ENCODE data around the gene ARHGAP32. TPM values are rescaled to one million over a fixed set of nuclear protein-coding genes. Genes with fewer than 3 reads are reported as not detected.
A peak's percentile ranks its signal among the peaks of the same experiment; 100 is the strongest.

The ARHGAP32 gene
- polyA plus RNA-seq, 4 donors: 8.9 to 17.2 (median 16.7) TPM

DNA sequence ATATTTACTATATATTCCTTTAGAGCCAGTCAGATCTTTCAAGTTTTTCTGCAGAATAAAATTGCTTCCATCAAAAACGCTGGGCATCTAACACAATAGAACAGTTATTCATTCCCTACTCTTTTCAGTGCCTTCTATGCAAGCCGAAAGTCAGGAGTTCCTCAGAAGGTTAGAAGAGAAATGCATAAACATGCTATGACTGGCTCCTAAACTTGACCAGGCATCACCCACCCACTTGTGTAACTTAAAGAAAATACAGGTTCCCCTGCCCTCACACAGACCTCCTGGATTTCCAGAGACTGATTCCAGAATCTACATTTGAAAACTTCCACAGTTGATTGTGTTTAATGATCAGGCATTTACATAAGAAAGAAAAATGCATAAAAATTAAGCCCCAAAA is 19.3 kb upstream of the ARHGAP32 start:
- no peaks in the 10 kb centered on the region for H3K27me3 ChIP-seq (ENCODE audit: control insufficient read depth in 3 of 3, insufficient read depth in 3 of 3, low read length in 3 of 3)
- no peak overlapping the region for H3K4me3 ChIP-seq (ENCODE audit: low read depth in 1 of 3, low read length in 3 of 3)
- H3K27ac ChIP-seq (ENCODE audit: low read depth in 1 of 3, low read length in 2 of 3): no peak overlapping the region
- WGBS, 3 donors: 81 to 90% (median 86%) methylated on average over 2 of the region's 2 CpGs
- H3K9me3 ChIP-seq (ENCODE audit: control insufficient read depth in 2 of 2, insufficient read depth in 1 of 2, low read depth in 1 of 2, low read length in 1 of 2): no peaks in the 10 kb centered on the region
- no peak for DNase-seq
- peaks cover 0 to 2% (median 0%) of the 10 kb centered on the region in 3 donors for H3K4me1 ChIP-seq (ENCODE audit: control insufficient read depth in 3 of 3, insufficient read depth in 2 of 3, low read depth in 1 of 3, low read length in 2 of 3)
- H3K36me3 ChIP-seq (ENCODE audit: control insufficient read depth in 3 of 3, insufficient read depth in 2 of 3, low read depth in 1 of 3, low read length in 3 of 3): no peaks in the 10 kb centered on the region
- no peak for FAIRE-seq

DNA sequence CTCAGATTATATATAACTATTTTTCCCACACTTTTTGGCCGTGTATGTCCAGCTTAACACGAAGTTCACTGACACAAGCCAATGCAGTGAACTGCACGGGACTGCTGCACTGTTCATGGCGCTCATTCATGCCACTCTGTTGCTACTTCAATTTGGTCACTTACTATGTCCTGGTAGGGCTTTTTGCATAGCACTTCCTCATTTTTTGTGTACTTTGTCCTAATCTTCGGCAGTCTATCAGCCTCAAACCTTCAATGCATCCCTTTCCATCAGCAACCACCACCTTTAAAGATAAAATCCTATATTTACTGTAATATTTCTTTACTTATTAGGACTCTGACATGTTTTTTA is 18.7 kb upstream of the ARHGAP32 start:
- Histone ChIP-seq H3K27ac (ENCODE audit: low read depth in 1 of 3, low read length in 2 of 3) (no peak overlapping the region), H3K4me3 (ENCODE audit: low read depth in 1 of 3, low read length in 3 of 3) (no peak overlapping the region), H3K9me3 (ENCODE audit: control insufficient read depth in 2 of 2, insufficient read depth in 1 of 2, low read depth in 1 of 2, low read length in 1 of 2) (no peaks in the 10 kb centered on the region), H3K4me1 (ENCODE audit: control insufficient read depth in 3 of 3, insufficient read depth in 2 of 3, low read depth in 1 of 3, low read length in 2 of 3) (peaks cover 0 to 2% (median 0%) of the 10 kb centered on the region in 3 donors), H3K36me3 (ENCODE audit: control insufficient read depth in 3 of 3, insufficient read depth in 2 of 3, low read depth in 1 of 3, low read length in 3 of 3) (no peaks in the 10 kb centered on the region), H3K27me3 (ENCODE audit: control insufficient read depth in 3 of 3, insufficient read depth in 3 of 3, low read length in 3 of 3) (no peaks in the 10 kb centered on the region)
- WGBS, 3 donors: 56 to 72% (median 64%) methylated on average over 5 of the region's 5 CpGs
- peak in 1 of 2 donors; percentile 18 for DNase-seq
- FAIRE-seq: no peak

DNA sequence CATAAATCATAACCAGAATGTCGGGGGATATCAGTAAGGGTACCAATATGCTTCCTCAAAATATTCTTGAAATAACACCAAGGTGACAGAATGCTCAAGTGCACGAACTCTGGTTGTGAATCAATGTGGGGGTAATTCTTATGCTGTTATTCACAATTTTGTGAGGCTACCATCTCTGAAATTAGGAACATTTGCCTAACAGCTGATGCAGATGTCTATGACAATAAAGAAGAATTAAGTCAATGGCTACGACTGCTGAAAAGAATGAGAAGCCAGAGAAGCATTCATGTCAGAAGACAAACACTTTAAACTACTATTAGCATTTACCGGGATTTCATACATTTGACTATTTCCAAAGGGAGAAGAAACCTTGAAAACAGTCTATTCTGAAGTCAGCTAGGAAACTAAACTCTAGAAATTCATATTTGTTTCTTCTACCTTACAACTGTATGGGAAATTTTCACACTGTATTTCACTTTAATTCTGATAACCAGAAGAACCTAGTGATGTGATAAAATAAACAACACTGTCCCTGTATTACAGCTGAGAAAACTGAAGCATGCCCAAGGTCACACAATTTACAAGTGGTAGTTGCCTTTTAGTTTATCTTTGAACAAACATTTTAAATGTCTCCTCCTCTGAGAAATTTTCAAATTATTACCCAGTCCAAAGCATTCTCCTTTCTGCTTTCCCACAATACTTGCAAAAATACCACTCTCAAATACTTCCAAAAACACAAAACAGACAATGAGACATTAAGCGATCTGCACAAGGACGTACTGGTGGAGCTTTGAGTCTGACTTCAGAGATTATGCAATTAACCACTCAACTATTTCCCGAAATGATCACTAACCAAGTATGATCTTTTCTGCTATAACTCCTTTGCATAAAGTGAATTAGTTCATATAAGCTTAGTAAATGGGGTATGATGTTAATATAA is 18.0 kb upstream of the ARHGAP32 start:
- no peaks in the 10 kb centered on the region for H3K36me3 ChIP-seq (ENCODE audit: control insufficient read depth in 3 of 3, insufficient read depth in 2 of 3, low read depth in 1 of 3, low read length in 3 of 3)
- no peak overlapping the region for H3K4me3 ChIP-seq (ENCODE audit: low read depth in 1 of 3, low read length in 3 of 3)
- H3K27me3 ChIP-seq (ENCODE audit: control insufficient read depth in 3 of 3, insufficient read depth in 3 of 3, low read length in 3 of 3): no peaks in the 10 kb centered on the region
- WGBS, 3 donors: 75 to 85% (median 78%) methylated on average over 7 of the region's 7 CpGs
- FAIRE-seq: no peak
- peaks cover 0 to 2% (median 0%) of the 10 kb centered on the region in 3 donors for H3K4me1 ChIP-seq (ENCODE audit: control insufficient read depth in 3 of 3, insufficient read depth in 2 of 3, low read depth in 1 of 3, low read length in 2 of 3)
- H3K27ac ChIP-seq (ENCODE audit: low read depth in 1 of 3, low read length in 2 of 3): no peak overlapping the region
- no peaks in the 10 kb centered on the region for H3K9me3 ChIP-seq (ENCODE audit: control insufficient read depth in 2 of 2, insufficient read depth in 1 of 2, low read depth in 1 of 2, low read length in 1 of 2)
- no peak for DNase-seq

DNA sequence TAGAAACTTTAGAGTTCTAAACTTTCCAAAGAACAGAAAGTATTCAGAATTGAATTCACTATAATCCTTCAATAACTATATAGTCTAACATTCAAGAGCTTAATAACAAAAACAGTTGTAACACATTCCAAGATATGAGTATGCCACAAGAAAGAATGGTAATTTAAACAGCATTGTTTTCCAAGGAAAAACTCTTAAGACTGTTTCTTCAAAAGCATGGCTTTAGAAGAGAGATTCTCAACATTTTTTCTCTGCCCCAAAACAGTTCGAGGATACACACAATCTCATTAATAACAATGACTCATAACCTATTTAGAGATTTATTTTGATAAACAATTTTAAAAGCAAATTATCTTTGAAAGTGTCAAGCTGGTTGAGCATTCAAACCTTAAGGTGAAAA is 16.7 kb upstream of the ARHGAP32 start:
- Histone ChIP-seq H3K27ac (ENCODE audit: low read depth in 1 of 3, low read length in 2 of 3) (no peak overlapping the region), H3K4me1 (ENCODE audit: control insufficient read depth in 3 of 3, insufficient read depth in 2 of 3, low read depth in 1 of 3, low read length in 2 of 3) (peaks cover 0 to 2% (median 0%) of the 10 kb centered on the region in 3 donors), H3K36me3 (ENCODE audit: control insufficient read depth in 3 of 3, insufficient read depth in 2 of 3, low read depth in 1 of 3, low read length in 3 of 3) (no peaks in the 10 kb centered on the region), H3K9me3 (ENCODE audit: control insufficient read depth in 2 of 2, insufficient read depth in 1 of 2, low read depth in 1 of 2, low read length in 1 of 2) (no peaks in the 10 kb centered on the region), H3K4me3 (ENCODE audit: low read depth in 1 of 3, low read length in 3 of 3) (no peak overlapping the region), H3K27me3 (ENCODE audit: control insufficient read depth in 3 of 3, insufficient read depth in 3 of 3, low read length in 3 of 3) (no peaks in the 10 kb centered on the region)
- no peak for FAIRE-seq
- no peak for DNase-seq
- 52 to 58% (median 53%) methylated on average over 1 of the region's 1 CpG for WGBS, 3 donors

DNA sequence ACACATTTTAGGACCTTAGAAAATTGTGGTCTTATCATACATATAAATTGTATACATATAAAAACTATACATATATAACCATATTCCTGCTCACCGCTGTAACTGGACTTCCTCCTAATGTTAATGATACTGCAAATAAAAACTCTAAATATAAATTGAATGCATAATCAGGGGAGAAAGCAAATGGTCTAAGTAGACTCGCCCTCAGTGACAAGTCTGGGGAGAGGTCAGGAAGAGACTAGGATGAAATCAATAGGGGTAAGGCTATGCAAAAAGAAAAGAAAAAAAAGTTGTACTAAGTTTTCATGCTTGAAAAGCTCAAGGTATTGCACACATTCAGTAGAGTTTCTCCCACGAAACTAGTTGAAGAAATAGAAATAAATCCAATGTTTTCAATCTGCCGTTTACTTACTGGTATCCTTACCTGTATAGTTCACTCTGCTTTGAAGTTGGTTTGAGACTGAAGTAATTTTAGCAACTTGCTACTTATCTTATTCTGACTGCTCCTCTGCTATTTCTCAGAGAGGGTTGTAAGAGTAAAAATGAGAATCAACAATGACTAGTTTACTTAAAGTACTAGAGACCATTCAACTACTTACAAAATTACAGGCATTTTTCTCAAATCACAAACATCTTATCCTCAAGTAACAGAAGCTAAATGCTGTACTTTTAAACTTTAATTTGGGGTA is 12.2 kb upstream of the ARHGAP32 start:
- DNase-seq (no peak), FAIRE-seq (no peak)
- Histone ChIP-seq H3K27ac (ENCODE audit: low read depth in 1 of 3, low read length in 2 of 3) (no peak overlapping the region), H3K4me1 (ENCODE audit: control insufficient read depth in 3 of 3, insufficient read depth in 2 of 3, low read depth in 1 of 3, low read length in 2 of 3) (no peaks in the 10 kb centered on the region), H3K27me3 (ENCODE audit: control insufficient read depth in 3 of 3, insufficient read depth in 3 of 3, low read length in 3 of 3) (no peaks in the 10 kb centered on the region), H3K4me3 (ENCODE audit: low read depth in 1 of 3, low read length in 3 of 3) (no peak overlapping the region), H3K36me3 (ENCODE audit: control insufficient read depth in 3 of 3, insufficient read depth in 2 of 3, low read depth in 1 of 3, low read length in 3 of 3) (peaks cover 0 to 4% (median 0%) of the 10 kb centered on the region in 3 donors), H3K9me3 (ENCODE audit: control insufficient read depth in 2 of 2, insufficient read depth in 1 of 2, low read depth in 1 of 2, low read length in 1 of 2) (peaks cover 0 to 11% of the 10 kb centered on the region in 2 donors)
- WGBS, 3 donors: 86 to 93% (median 87%) methylated on average over 4 of the region's 4 CpGs

DNA sequence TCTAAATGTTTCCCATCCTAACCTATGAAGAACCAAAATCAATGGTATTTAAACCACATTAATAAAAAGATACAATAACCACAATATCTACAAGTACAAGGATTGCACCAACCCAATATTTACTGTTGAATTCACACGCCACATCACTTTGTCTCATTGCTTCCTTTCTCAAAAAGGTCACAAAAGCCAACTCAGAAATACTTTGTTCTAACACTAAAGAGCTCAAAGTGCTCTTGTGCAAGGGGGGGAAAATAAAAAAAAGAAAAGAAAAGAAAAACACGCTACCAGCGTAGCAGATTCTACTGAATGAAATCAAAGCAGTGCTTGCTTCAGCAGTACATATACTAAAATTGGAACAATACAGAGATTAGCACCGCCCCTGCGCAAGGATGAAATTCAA is 10.5 kb upstream of the ARHGAP32 start:
- Histone ChIP-seq H3K27ac (ENCODE audit: low read depth in 1 of 3, low read length in 2 of 3) (no peak overlapping the region), H3K4me1 (ENCODE audit: control insufficient read depth in 3 of 3, insufficient read depth in 2 of 3, low read depth in 1 of 3, low read length in 2 of 3) (no peaks in the 10 kb centered on the region), H3K4me3 (ENCODE audit: low read depth in 1 of 3, low read length in 3 of 3) (no peak overlapping the region), H3K36me3 (ENCODE audit: control insufficient read depth in 3 of 3, insufficient read depth in 2 of 3, low read depth in 1 of 3, low read length in 3 of 3) (peaks cover 0 to 6% (median 0%) of the 10 kb centered on the region in 3 donors), H3K27me3 (ENCODE audit: control insufficient read depth in 3 of 3, insufficient read depth in 3 of 3, low read length in 3 of 3) (no peaks in the 10 kb centered on the region), H3K9me3 (ENCODE audit: control insufficient read depth in 2 of 2, insufficient read depth in 1 of 2, low read depth in 1 of 2, low read length in 1 of 2) (peaks cover 0 to 14% of the 10 kb centered on the region in 2 donors)
- no peak for DNase-seq
- FAIRE-seq: no peak
- 70 to 94% (median 72%) methylated on average over 5 of the region's 5 CpGs for WGBS, 3 donors

DNA sequence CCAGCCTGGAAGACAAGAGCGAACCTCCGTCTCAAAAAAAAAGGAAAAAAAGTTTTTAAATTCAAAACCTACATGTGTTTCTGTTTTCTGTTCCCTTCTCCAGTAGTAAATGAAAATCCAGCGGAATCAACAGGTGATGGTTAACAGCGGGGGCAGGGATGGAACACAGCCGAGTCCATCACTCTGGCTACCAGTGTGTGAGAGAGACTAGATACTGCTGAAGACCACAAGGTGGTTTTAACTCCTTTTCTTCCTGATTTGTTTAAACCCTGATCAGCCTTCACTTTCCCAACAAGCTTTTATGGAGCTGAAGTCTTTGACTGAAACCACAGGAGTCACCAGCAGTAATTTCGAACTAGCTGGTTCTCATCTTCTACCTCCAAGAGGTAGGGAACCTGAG is 3.6 kb upstream of the ARHGAP32 start:
- no peak for DNase-seq
- H3K4me1 ChIP-seq (ENCODE audit: control insufficient read depth in 3 of 3, insufficient read depth in 2 of 3, low read depth in 1 of 3, low read length in 2 of 3): no peaks in the 10 kb centered on the region
- peaks cover 0 to 9% (median 0%) of the 10 kb centered on the region in 3 donors for H3K36me3 ChIP-seq (ENCODE audit: control insufficient read depth in 3 of 3, insufficient read depth in 2 of 3, low read depth in 1 of 3, low read length in 3 of 3)
- peaks cover 0 to 14% of the 10 kb centered on the region in 2 donors for H3K9me3 ChIP-seq (ENCODE audit: control insufficient read depth in 2 of 2, insufficient read depth in 1 of 2, low read depth in 1 of 2, low read length in 1 of 2)
- no peak overlapping the region for H3K27ac ChIP-seq (ENCODE audit: low read depth in 1 of 3, low read length in 2 of 3)
- no peak overlapping the region for H3K4me3 ChIP-seq (ENCODE audit: low read depth in 1 of 3, low read length in 3 of 3)
- 94 to 98% (median 95%) methylated on average over 6 of the region's 6 CpGs for WGBS, 3 donors
- H3K27me3 ChIP-seq (ENCODE audit: control insufficient read depth in 3 of 3, insufficient read depth in 3 of 3, low read length in 3 of 3): no peaks in the 10 kb centered on the region
- no peak for FAIRE-seq

DNA sequence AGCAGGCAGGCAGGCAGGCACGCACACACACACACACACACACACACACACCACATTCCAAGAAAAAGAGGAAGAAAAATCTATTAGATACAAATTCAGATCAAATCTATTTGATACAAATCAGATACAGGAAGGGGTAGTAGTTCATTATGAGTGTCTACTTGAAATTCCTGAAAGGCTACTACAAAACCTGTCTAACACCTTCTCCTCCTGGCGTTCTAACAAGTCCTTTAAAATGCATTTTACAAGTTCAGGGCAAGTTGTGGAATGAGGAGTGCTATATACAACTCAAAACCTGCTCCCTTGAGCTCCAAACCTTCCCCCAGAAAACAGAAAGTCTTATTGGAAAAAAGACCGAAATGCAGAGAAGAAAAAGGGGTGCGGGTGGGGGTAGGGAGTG is 476 bp downstream of the ARHGAP32 start:
- H3K36me3 ChIP-seq (ENCODE audit: control insufficient read depth in 3 of 3, insufficient read depth in 2 of 3, low read depth in 1 of 3, low read length in 3 of 3): peaks cover 0 to 3% (median 0%) of the 10 kb centered on the region in 3 donors
- FAIRE-seq: no peak
- H3K27ac ChIP-seq (ENCODE audit: low read depth in 1 of 3, low read length in 2 of 3): no peak overlapping the region
- WGBS, 3 donors: 68 to 72% (median 71%) methylated on average over 4 of the region's 4 CpGs
- H3K4me1 ChIP-seq (ENCODE audit: control insufficient read depth in 3 of 3, insufficient read depth in 2 of 3, low read depth in 1 of 3, low read length in 2 of 3): peaks cover 0 to 3% (median 0%) of the 10 kb centered on the region in 3 donors
- no peaks in the 10 kb centered on the region for H3K27me3 ChIP-seq (ENCODE audit: control insufficient read depth in 3 of 3, insufficient read depth in 3 of 3, low read length in 3 of 3)
- H3K4me3 ChIP-seq (ENCODE audit: low read depth in 1 of 3, low read length in 3 of 3): no peak overlapping the region
- no peak for DNase-seq
- peaks cover 0 to 2% of the 10 kb centered on the region in 2 donors for H3K9me3 ChIP-seq (ENCODE audit: control insufficient read depth in 2 of 2, insufficient read depth in 1 of 2, low read depth in 1 of 2, low read length in 1 of 2)

Measured in small intestine (tissue), 7 donors.